ENCODE results near the gene ANAPC1.
"Not testable (repeated sequence)": the region's sequence is repeated elsewhere in the genome, so short reads cannot be mapped to it uniquely, and the experiment has no call there.

The ANAPC1 gene

GRCh38 chr2:111850646-111851045 is 33.3 kb downstream of the ANAPC1 start:
- H3K27ac ChIP-seq, result peak overlapping the region; percentile 41; the same call in 1 of the 2 replicates
- peak; percentile 74 for TF ChIP-seq CTCF (conservative IDR thresholded peaks at IDR 0.05)

GRCh38 chr2:111839625-111840282 is 44.2 kb downstream of the ANAPC1 start:
- peak overlapping the region; percentile 69 for H3K27ac ChIP-seq

DNA sequence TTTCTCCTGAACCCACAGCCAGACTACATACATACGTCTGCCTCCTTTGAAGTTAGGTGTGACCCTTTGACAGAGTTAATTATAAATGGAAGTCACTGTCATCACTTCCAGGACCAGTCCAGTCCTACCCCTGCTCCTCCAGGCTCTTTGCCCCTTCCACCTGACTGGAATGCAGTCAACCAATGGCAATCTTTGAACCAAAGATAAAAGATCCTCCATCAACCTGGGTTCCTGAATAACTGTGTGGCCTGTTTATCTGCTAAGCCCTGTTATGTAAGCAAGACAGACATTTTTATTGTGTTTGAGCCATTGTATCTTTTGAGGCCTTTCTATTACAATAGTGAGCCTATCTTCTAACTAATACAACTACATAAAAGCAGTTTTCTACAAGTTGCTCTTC is 45.0 kb downstream of the ANAPC1 start:
- peak overlapping the region; percentile 69 for H3K27ac ChIP-seq

DNA sequence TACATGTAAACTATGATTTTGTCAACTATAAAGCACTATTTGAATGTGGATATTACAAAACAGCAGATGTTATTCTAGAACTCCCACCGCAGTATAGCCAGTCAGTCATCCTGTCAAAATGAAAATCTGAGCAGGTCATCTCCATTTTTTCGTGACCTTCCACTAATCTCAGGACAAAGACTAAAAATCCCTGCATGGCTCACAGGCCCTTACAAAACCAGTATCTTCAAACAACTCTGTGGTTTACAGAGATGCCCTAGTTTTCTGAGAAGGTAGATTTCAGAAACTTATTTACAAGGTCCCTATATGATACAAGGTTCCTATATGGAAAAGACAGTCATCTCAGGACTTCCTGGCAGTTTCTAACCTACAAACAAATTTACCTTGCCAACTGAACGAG is 49.8 kb downstream of the ANAPC1 start:
- not testable (repeated sequence) for H3K27ac ChIP-seq

DNA sequence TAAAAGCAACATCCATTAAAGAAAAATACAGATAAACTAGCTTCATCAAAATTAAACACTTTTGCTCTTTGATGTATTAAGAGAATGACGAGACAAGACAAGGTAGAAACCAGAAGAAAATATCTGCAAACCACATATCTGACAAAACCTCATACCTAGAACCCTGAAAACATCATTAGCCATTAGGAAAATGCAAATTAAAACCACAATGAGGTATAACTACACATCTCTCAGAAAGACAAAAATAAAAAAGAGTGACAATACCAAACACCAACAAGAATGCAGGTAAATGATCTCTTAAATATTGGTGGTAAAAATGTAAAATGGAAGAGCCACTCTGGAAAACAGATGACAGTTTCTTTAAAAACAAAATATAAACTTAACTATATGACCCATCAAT is 53.5 kb downstream of the ANAPC1 start:
- not testable (repeated sequence) for H3K27ac ChIP-seq

DNA sequence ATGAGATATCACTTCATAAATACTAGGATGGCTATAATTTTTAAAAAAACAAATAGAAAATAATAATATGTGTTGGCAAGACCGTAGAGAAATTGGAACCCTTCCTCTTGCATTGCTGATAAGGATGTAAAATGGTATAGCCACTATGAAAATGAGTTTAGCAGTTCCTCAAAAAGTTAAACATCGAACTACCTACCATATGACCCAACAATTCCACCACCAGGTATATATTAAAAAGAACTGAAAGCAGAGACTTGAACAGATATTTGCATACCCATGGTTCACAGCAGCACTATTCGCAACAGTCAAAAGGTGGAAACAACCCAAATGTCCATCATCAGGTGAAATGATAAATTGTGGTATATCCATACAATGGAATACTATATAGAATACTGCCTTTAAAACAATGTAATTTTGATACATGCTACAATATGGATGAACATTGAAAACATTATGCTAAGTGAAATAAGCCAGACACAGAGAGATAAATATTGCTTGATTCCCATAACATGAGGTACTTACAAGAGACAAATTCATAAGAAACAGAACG is 55.7 kb downstream of the ANAPC1 start:
- not testable (repeated sequence) for H3K27ac ChIP-seq

- not testable (repeated sequence) for H3K27ac ChIP-seq
- TF ChIP-seq CTCF (conservative IDR thresholded peaks at IDR 0.05), result peak; percentile 55
These were observed 70.9 kb downstream of the ANAPC1 start for GRCh38 chr2:111812970-111813622.

GRCh38 chr2:111790633-111791032 is 93.4 kb downstream of the ANAPC1 start:
- H3K27ac ChIP-seq, result not testable (repeated sequence)

DNA sequence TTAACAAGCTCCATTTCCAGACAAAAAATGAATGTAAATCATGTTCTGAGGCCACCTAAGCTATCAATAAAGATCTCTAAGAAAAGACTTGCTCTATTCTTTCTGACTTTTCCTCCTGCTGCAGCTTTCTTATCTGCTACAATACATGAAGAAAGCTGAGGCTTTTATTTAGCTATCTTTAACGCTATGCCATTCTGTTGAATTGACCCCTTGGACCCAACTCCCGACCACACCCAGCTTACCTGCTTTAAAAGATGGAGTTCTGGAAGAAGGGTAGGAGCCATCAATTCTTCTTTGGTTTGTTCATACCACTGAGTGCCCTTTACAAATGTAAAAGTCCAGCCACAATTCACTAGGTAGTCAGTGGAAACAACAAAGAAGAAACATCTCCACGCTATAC is 99.9 kb downstream of the ANAPC1 start:
- H3K27ac ChIP-seq, result not testable (repeated sequence)

- peak overlapping the region; percentile 44 for H3K27ac ChIP-seq
These were observed 101.8 kb downstream of the ANAPC1 start for GRCh38 chr2:111782195-111782594.

DNA sequence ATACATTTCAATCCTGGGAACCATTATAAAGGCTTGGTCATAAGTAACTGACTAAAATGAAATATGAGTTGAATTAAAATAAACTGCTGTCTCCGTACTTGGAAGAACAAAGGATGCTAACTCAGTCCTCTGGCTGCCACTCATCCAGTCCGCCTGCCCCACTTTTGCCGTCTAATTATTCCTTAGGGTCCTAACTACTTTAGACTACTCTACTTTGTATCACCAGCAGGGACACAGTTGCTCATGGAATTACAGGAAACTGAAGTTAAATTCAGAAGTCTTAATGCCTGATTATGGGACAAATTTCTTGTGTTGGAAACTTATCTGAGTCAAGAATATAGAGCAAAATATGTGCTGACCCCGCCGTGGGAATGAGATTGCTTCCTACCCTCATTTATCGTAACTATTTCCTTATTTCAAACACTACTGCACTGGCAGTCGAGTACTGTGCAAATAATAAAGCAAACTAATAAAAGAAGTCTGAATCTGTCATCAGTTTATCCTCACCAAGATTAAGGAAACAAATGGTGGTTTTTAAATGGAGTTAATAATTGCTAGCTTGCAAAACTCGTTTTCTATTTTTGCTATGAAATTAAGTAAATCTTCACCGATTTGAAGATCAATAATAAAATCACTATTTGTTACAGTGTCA is 102.4 kb downstream of the ANAPC1 start:
- peak overlapping the region; percentile 44; the same call in 1 of the 2 replicates for H3K27ac ChIP-seq

- not testable (repeated sequence) for H3K27ac ChIP-seq
These were observed 106.8 kb downstream of the ANAPC1 start for GRCh38 chr2:111777155-111777554.

DNA sequence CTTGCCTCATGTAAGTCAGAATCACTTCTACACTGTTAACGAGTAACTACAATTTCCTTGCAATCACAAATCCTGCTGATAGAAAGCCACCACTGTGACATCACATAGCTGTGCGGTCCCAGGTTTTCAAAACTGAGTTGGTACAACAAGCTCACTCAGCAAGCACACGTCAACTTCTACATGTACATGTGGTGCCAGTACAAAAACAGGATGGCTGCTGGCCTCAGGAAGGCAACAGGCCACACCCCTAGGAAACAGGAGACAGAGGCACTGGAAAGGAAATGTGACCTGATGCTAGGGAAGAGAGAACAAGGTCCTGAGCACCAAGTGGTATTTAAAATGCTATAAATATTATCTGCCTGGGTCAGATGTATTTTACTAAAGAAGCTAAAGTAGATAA is 107.7 kb downstream of the ANAPC1 start:
- H3K27ac ChIP-seq, result not testable (repeated sequence)

- H3K27ac ChIP-seq, result not testable (repeated sequence)
These were observed 111.8 kb downstream of the ANAPC1 start for GRCh38 chr2:111772180-111772579.

DNA sequence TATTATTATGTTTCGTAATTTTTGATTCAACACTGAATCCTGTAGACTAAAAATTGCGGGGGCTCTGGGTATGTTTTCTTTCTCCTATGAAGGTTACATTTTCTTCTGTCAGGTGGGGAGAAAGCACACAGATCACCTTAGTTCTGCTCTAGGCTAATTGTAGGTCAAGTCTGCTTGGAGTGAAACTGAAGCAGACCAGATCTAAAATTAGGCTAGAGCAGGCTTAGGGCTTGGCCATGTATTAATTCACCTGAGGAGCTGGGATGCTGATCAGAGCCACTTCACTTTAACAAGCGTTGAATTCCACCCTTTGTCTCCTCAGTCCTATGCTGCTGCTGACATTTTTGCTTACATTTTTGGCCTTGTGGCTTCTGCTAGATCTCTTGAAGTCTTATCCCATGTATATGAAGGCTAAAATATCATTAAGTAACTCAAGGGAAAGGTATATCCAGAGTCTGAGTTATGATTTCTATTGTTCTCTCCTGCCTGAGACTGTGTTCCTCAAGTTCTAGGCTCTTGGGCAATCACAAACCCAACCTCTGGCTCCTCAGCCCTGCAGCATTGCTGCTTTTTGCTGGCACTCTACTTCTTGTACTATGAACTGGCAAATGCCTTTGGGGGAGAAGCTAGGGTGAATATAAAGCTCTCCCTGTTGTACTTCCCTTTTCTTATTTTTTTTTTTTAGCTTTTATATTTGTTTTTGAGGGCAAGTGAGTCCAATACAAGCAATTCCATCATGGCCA is 112.9 kb downstream of the ANAPC1 start:
- not testable (repeated sequence) for H3K27ac ChIP-seq

DNA sequence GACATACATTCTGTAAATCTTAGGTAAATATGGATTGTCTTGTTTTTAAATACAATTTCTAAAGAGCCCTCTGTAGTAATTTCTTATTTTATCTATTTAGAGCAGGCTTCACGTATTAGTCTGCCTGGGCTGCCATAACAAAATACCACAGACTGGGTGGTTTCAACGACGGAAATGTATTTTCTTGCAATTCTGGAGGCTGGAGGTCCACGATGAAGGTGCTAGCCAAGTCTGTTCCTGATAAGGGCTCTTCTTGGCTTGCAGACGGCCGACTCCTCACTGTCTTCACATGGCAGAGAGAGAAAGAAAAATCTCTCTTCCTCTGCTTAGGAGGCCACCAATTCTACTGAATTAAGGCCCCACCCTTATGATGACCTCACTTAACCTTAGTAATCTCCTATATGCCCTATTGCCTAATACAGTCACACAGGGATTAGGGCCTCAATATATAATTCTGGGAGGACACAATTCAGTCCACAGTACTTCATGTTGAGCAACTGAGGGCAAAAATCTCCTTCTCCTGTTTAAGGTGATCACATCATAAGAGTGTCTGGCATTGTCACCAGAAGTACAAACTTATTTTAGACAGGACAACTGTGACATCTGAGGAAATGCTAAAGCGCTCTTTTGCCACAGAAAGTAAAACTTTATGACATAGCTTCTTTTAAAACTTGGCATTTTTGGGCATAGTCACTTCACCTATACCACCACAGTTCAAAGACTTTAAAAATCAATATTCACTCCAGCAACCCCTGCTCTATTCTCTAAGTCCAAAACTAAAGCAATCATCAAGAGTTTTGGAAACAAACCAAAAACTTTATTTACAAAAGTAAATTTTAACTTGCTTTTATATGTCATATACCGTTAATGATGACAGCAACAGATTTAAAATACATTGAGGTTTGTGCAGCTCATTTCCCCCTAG is 115.5 kb downstream of the ANAPC1 start:
- peak overlapping the region; percentile 43; the same call in 1 of the 2 replicates for H3K27ac ChIP-seq

- H3K27ac ChIP-seq, result peak overlapping the region; percentile 43; the same call in 1 of the 2 replicates
These were observed 116.9 kb downstream of the ANAPC1 start for GRCh38 chr2:111767087-111767486.

GRCh38 chr2:111766295-111766694 is 117.7 kb downstream of the ANAPC1 start:
- not testable (repeated sequence) for H3K27ac ChIP-seq

Data from VCaP (cell line).